SK-N-MC (cell line): ENCODE results near the gene GZMM.

Source experiments
- EZH2 ChIP-seq: fragments of 200-600 bp; sonication (generic); IDR thresholded peaks from one replicate; pipeline ENCODE4 v1.6.1; 2017; ENCODE audit warnings: antibody characterized with exemption
- POLR2AphosphoS5 ChIP-seq: IDR thresholded peaks from 2 replicates; pipeline ENCODE4 v1.6.1; 2012; ENCODE audit warnings: mild to moderate bottlenecking, low read depth, low read length, borderline replicate concordance

GRCh38 chr19:579842-580155 lies 35.9 kb downstream of the GZMM start:
- TF ChIP-seq POLR2AphosphoS5 (no peak), EZH2 (no peak)
